ENCODE data around the gene UBP1.
"Not testable (repeated sequence)": the region's sequence is repeated elsewhere in the genome, so short reads cannot be mapped to it uniquely, and the experiment has no call there.

UBP1 gene

DNA sequence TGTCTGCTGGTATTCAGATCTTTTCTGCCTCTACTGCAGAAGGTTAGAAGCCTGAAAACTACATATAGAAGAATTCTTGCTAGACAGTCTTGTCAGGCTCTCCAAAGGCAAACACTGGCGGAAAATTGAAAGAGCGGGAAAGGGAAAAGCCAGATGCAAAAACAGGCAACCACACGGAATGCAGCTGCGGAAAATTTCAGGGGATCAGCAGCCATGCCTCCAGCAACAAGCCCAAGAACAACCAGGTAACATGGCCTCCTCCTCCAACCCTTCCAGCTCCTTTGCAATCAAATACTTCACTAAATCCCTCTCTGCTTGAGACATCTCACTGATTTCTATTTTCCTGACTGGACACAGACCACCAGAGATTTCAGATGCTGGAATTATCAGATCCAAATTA, 9.6 kb downstream of the UBP1 start:
- H3K4me3 ChIP-seq (ENCODE audit: low read length): no peak overlapping the region
- no peak for DNase-seq (ENCODE audit: low read depth)
- TF ChIP-seq, protein P1, sequence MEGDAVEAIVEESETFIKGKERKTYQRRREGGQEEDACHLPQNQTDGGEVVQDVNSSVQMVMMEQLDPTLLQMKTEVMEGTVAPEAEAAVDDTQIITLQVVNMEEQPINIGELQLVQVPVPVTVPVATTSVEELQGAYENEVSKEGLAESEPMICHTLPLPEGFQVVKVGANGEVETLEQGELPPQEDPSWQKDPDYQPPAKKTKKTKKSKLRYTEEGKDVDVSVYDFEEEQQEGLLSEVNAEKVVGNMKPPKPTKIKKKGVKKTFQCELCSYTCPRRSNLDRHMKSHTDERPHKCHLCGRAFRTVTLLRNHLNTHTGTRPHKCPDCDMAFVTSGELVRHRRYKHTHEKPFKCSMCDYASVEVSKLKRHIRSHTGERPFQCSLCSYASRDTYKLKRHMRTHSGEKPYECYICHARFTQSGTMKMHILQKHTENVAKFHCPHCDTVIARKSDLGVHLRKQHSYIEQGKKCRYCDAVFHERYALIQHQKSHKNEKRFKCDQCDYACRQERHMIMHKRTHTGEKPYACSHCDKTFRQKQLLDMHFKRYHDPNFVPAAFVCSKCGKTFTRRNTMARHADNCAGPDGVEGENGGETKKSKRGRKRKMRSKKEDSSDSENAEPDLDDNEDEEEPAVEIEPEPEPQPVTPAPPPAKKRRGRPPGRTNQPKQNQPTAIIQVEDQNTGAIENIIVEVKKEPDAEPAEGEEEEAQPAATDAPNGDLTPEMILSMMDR (conservative IDR thresholded peaks at IDR 0.05; ENCODE audit: low read depth, low read length): no peak

DNA sequence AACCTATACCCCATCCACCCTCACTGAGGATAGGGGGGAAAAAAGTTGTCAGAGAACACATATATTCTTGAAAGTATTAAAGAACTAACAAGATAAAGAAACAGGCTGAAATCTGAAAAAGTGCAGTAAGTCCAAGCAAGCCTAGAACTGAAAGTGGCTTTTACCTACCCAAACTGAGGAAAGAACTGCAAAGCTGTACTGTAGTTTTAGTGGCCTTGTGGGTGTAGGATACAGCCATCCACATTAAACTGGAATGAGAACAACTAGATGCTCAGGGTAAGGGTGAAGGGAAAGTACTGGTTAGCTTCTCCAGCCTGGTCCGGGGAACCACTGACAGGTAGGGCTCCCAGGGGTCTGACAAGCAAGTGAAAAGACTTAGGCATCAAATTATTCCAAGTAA, 10.1 kb downstream of the UBP1 start:
- no peak overlapping the region for H3K4me3 ChIP-seq (ENCODE audit: low read length)
- DNase-seq (ENCODE audit: low read depth): no peak
- TF ChIP-seq, protein P1 (conservative IDR thresholded peaks at IDR 0.05; ENCODE audit: low read depth, low read length): no peak

DNA sequence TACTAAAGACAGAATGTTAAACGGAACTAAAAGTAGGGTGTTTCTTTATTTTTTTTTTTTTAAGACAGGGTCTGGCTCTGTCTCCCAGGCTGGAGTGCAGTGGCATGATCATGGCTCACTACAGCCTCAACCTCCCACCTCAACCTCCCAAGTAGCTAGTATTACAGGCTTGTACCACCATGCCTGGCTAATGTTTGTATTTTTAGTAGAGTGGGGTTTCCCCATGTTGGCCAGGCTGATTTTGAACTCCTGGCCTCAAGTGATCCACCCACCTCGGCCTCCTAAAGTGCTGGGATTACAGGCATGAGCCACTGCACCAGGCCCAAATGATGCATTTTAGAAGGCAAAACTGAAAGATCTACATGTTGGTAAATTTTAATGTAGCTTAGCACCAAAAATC, 10.9 kb downstream of the UBP1 start:
- DNase-seq (ENCODE audit: low read depth); H3K4me3 ChIP-seq (ENCODE audit: low read length): not testable (repeated sequence)

DNA sequence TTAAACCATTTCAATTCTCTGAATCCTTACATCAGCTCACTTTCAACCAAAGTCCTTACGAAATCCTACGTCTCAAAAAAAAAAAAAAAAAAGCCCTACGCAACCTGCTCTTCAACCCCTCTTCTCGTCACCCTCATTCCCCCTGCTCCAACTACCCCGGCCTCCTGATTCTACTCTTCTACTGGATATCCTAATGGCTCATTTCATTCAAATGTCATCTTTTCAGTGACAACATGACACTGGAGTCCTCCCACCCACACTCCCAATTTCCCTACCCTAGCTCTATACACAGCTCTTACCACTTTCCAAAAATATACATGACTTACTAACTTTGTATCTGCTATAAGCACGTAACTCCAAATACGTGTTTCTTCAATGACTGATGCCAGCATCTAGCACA, 11.5 kb downstream of the UBP1 start:
- no peak for DNase-seq (ENCODE audit: low read depth)
- TF ChIP-seq, protein P1 (conservative IDR thresholded peaks at IDR 0.05; ENCODE audit: low read depth, low read length): no peak
- no peak overlapping the region for H3K4me3 ChIP-seq (ENCODE audit: low read length)

DNA sequence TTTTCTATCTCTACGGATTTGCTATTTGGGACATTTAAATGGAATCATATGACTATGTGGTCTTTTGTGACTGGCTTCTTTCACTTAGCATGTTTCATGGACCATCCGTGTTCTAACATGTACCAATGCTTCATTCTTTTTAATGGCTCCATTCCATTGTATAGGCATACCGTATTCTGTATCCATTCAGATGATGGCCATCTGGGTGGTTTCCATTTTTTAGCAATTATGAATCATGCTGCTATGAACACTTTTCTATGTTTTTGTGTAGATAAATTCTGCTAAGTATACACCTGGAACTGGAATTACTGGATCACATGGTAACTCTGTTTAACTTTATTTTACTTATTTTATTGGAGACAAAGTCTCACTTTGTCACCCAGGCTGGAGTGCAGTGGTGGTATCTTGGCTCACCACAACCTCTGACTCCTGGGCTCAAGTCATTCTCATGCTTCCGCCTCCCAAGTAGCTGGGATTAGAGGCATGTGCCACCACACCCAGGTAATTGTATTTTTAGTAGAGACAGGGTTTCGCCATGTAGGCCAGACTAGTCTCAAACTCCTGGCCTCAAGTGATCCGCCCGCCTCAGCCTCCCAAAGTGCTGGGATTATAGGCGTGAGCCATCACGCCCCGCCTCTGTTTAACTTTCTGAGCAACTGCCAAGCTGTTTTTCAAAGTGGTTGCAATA, 13.4 kb downstream of the UBP1 start:
- DNase-seq (ENCODE audit: low read depth): no peak
- H3K4me3 ChIP-seq (ENCODE audit: low read length): no peak overlapping the region
- TF ChIP-seq, protein P1 (conservative IDR thresholded peaks at IDR 0.05; ENCODE audit: low read depth, low read length): no peak

DNA sequence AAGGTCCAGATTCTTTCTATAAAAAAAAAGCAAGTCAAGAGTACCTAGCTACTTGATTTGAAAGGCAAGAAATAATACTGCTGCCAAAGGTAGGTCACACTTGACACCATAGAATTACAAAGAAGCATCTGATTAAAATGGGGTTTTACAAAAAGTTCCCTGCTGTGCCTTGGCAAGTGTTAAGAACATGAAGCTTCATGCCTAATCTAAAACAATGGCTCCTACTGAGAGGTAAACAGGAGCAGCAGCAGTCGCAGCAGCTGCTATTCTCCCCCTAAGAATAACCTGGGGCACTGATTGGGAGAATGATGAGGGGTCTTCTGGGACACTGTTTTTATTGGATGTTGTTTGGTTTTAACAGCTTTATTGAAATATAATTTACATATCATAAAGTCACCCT, 14.1 kb downstream of the UBP1 start:
- H3K4me3 ChIP-seq (ENCODE audit: low read length): no peak overlapping the region
- DNase-seq (ENCODE audit: low read depth): no peak
- TF ChIP-seq, protein P1 (conservative IDR thresholded peaks at IDR 0.05; ENCODE audit: low read depth, low read length): no peak

DNA sequence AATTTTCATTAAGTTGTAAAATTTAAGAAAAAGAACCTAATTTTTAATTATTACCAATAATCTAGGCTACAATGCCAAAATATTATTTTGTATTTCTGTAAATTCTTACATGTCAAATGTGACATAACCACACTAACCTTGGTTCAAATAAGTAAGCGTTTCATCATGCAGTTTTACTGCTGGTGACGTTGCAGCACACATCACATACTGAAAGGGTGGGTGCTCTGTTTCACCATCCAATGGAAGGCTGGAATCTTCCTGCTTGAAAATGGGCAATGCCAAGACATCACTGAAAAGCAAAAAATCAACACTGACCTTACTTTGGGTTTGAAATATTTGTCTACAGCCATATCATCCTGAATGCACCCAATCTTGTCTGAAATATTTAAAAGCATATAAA, 14.8 kb downstream of the UBP1 start:
- H3K4me3 ChIP-seq (ENCODE audit: low read length): no peak overlapping the region
- TF ChIP-seq, protein P1 (conservative IDR thresholded peaks at IDR 0.05; ENCODE audit: low read depth, low read length): no peak
- no peak for DNase-seq (ENCODE audit: low read depth)

Data from retinal pigment epithelial cell (primary cell).